ENCODE measurements around the gene DYNLT4. TPM values are rescaled to one million over a fixed set of nuclear protein-coding genes. Genes with fewer than 3 reads are reported as not detected.
A peak's percentile ranks its signal among the peaks of the same experiment; 100 is the strongest.

The DYNLT4 gene
- total and polyA plus RNA-seq, 8 donors: 0.53 to 1.6 (median 0.93) TPM; not detected in 1

DNA sequence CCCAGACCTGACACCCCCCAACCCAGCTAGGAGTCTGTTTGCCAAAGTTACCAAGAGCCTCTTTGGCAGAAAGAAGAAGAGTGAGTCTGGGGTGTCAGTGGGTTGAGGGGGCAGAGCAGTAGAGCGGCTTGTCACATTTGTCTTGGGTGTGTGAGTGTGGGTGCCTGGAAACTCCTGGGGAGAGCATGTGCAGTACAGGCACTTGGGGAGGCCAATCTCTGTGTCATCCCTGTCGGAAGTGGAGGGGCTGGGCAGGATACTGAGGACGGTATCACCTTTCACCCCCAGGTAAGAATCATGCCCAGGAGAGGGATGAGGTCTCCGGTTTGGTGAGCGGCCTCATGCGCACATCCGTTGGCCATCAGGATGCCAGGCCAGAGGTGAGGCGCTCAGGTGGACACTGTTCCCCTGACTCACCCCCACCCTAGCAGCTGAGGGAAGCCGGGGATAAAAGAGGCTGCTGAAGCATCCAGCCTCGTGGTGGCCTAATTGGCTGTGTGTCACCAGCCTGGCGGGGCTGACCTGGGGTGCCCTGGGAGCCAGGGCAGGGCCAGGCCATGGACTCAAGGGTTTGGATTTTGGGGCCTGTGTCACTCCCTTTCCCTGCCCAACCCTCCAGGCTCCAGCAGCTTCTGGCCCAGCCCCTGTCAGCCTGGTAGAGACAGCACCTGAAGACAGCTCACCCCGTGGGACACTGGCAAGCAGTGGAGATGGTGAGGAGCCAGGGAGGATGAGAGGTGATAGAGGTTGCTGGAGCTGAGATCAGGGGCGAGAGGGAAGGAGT lies 3.6 kb downstream of the DYNLT4 start:
- Histone ChIP-seq H3K4me1 (peaks cover 25 to 80% of the 10 kb centered on the region in 2 donors), H3K9me3 (no peaks in the 10 kb centered on the region), H3K36me3 (peaks cover 0 to 51% of the 10 kb centered on the region in 2 donors), H3K27me3 (no peaks in the 10 kb centered on the region), H3K27ac (peak overlapping the region; percentile 29 to 98), H3K4me3 (peak overlapping the region in 1 of 2 donors; percentile 97)
- intact Hi-C loops (cut with DNase I): no loop called here
- TF ChIP-seq, protein P1, sequence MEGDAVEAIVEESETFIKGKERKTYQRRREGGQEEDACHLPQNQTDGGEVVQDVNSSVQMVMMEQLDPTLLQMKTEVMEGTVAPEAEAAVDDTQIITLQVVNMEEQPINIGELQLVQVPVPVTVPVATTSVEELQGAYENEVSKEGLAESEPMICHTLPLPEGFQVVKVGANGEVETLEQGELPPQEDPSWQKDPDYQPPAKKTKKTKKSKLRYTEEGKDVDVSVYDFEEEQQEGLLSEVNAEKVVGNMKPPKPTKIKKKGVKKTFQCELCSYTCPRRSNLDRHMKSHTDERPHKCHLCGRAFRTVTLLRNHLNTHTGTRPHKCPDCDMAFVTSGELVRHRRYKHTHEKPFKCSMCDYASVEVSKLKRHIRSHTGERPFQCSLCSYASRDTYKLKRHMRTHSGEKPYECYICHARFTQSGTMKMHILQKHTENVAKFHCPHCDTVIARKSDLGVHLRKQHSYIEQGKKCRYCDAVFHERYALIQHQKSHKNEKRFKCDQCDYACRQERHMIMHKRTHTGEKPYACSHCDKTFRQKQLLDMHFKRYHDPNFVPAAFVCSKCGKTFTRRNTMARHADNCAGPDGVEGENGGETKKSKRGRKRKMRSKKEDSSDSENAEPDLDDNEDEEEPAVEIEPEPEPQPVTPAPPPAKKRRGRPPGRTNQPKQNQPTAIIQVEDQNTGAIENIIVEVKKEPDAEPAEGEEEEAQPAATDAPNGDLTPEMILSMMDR (IDR thresholded peaks at IDR 0.05): no peak
- ATAC-seq (no peak), DNase-seq (peak in 2 of 4 donors; percentile 31 to 51)

DNA sequence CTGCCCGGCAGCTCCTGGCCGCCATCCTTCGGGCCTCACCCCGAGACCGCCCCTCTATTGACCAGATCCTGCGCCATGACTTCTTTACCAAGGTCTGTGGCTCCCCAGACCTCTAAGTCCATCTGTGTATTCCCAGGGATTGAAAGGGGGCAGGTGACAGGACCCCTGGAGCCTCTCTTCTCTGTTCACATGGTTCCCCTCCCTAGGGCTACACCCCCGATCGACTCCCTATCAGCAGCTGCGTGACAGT lies 4.2 kb downstream of the DYNLT4 start:
- H3K27ac ChIP-seq: peak overlapping the region; percentile 29 to 98
- H3K9me3 ChIP-seq: no peaks in the 10 kb centered on the region
- H3K4me1 ChIP-seq: peaks cover 20 to 75% of the 10 kb centered on the region in 2 donors
- no peak for DNase-seq
- TF ChIP-seq, protein P1 (IDR thresholded peaks at IDR 0.05): no peak
- ATAC-seq: no peak
- intact Hi-C loops (cut with DNase I): no loop called here
- H3K36me3 ChIP-seq: peaks cover 0 to 51% of the 10 kb centered on the region in 2 donors
- H3K27me3 ChIP-seq: no peaks in the 10 kb centered on the region
- peak overlapping the region in 1 of 2 donors; percentile 97 for H3K4me3 ChIP-seq

DNA sequence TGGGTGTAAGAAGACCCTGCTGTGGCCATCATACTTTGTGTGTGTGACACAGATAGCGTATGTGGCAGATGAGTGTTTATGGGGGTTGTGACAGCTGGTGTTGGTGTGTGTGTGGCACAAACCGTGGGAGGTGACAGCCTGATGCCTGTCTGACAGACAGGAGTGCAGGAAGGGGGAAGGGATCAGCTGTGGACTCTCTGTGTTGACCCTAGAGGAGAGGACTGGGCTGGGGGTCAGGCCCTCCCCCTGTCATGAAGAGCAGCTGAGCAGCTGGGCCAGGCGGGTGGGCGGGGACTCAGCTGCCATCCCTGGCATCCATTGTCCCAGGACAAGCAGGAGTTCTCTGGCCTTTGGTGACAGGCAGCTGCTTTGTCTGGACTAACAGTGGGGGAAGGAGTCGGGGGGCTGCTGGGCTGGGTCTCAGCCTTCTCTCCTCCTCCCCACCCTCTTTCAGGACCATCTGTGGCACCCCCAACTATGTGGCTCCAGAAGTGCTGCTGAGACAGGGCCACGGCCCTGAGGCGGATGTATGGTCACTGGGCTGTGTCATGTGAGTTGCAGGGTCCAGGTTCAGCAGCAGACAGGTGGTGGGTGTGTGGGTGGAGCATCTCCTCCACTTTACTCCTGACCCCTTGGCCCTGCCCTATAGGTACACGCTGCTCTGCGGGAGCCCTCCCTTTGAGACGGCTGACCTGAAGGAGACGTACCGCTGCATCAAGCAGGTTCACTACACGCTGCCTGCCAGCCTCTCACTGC lies 4.7 kb downstream of the DYNLT4 start:
- no peak for ATAC-seq
- TF ChIP-seq, protein P1 (IDR thresholded peaks at IDR 0.05): no peak
- Histone ChIP-seq H3K9me3 (no peaks in the 10 kb centered on the region), H3K36me3 (peaks cover 0 to 51% of the 10 kb centered on the region in 2 donors), H3K4me3 (peak overlapping the region; percentile 84 to 97), H3K27me3 (no peaks in the 10 kb centered on the region), H3K27ac (peak overlapping the region; percentile 26 to 98), H3K4me1 (peaks cover 17 to 70% of the 10 kb centered on the region in 2 donors)
- intact Hi-C loops (cut with DNase I): no loop called here
- DNase-seq: peak in 1 of 4 donors; percentile 65

- peaks cover 10 to 62% of the 10 kb centered on the region in 2 donors for H3K4me1 ChIP-seq
- no peak for ATAC-seq
- DNase-seq: peak in 1 of 4 donors; percentile 78
- H3K27ac ChIP-seq: peak overlapping the region; percentile 27 to 98
- no peaks in the 10 kb centered on the region for H3K27me3 ChIP-seq
- TF ChIP-seq, protein P1 (IDR thresholded peaks at IDR 0.05): no peak
- intact Hi-C loops (cut with DNase I): no loop called here
- peak overlapping the region; percentile 84 to 97 for H3K4me3 ChIP-seq
- H3K9me3 ChIP-seq: no peaks in the 10 kb centered on the region
- H3K36me3 ChIP-seq: peaks cover 0 to 48% of the 10 kb centered on the region in 2 donors
Measured at GRCh38 chr1:44801491-44802305, 5.5 kb downstream of the DYNLT4 start.

Measured in left lung (tissue), 10 donors.